Left ventricle myocardium inferior (tissue), 1 donor: ENCODE results near the gene SETMAR. TPM values are rescaled to one million over a fixed set of nuclear protein-coding genes. Genes with fewer than 3 reads are reported as not detected.
"Not testable (repeated sequence)": the region's sequence is repeated elsewhere in the genome, so short reads cannot be mapped to it uniquely, and the experiment has no call there.

Source experiments
- DNase-seq: peaks from one replicate; pipeline ENCODE4 v3.0.0-alpha.2; 2020
- H3K27ac ChIP-seq: fragments of 200-600 bp; replicated peaks from 2 replicates; pipeline ENCODE4 v1.8.0; 2021
- H3K27me3 ChIP-seq: fragments of 200-600 bp; 2 replicates; pipeline ENCODE4 v1.8.0; 2021; ENCODE audit warnings: low read depth
- H3K36me3 ChIP-seq: fragments of 200-600 bp; 2 replicates; pipeline ENCODE4 v1.8.0; 2021
- H3K4me1 ChIP-seq: fragments of 200-600 bp; 2 replicates; pipeline ENCODE4 v1.8.0; 2021
- H3K4me3 ChIP-seq: fragments of 200-600 bp; 2 replicates; pipeline ENCODE4 v1.8.0; 2021; ENCODE audit warnings: mild to moderate bottlenecking, moderate library complexity
- H3K9me3 ChIP-seq: fragments of 200-600 bp; replicated peaks from 2 replicates; pipeline ENCODE4 v1.8.0; 2021
- intact Hi-C: fragments of 100-400 bp; cut with micrococcal nuclease; formaldehyde crosslinking; loops from one replicate; pipeline ENCODE4 v1.11.0; 2022
- total RNA-seq: library from RNA; stranded (reverse); fragmentation: NEBNext Ultra II Directional; extraction: Animal tissue kit (Norgen Biotek cat#: 25700); gene quantifications from one replicate; pipeline ENCODE4 v1.2.1, GENCODE V29; 2021
- TF ChIP-seq, protein P1 (sequence below): fragments of 200-600 bp; IDR thresholded peaks from 2 replicates; pipeline ENCODE4 v1.8.0; 2021; ENCODE audit warnings: antibody characterized with exemption, mild to moderate bottlenecking, borderline replicate concordance
- donor health status: DM: no; HTN: yes; CAD: no; lungs with severe emphysema.

SETMAR gene
- total RNA-seq, 1 donor from 2014 or later = 16.6 TPM

DNA sequence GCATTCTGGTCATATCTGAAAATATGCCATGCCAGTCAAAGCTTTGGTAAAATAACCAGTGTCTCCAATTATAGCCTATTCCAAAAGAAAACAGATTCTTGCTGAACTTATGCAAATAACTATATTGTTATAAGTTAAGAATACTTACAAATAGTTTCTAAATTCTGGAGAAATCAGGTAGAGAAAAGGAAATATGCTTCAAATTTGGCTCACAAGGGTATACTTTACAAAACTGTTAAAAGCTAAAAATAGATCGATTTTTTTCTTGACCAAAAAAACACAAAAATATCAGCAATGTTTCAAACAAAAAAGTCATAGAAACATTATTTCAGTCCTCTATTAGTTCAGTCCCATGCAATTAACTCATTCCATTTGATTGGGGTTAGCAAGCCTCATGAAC lies 23.7 kb downstream of the SETMAR start:
- DNase-seq = no peak
- Histone ChIP-seq H3K27ac (no peak overlapping the region), H3K36me3 (no peaks in the 10 kb centered on the region), H3K9me3 (peaks cover 12% of the 10 kb centered on the region), H3K4me1 (peaks cover 7% of the 10 kb centered on the region), H3K27me3 (no peaks in the 10 kb centered on the region), H3K4me3 (no peak overlapping the region)
- TF ChIP-seq, protein P1, sequence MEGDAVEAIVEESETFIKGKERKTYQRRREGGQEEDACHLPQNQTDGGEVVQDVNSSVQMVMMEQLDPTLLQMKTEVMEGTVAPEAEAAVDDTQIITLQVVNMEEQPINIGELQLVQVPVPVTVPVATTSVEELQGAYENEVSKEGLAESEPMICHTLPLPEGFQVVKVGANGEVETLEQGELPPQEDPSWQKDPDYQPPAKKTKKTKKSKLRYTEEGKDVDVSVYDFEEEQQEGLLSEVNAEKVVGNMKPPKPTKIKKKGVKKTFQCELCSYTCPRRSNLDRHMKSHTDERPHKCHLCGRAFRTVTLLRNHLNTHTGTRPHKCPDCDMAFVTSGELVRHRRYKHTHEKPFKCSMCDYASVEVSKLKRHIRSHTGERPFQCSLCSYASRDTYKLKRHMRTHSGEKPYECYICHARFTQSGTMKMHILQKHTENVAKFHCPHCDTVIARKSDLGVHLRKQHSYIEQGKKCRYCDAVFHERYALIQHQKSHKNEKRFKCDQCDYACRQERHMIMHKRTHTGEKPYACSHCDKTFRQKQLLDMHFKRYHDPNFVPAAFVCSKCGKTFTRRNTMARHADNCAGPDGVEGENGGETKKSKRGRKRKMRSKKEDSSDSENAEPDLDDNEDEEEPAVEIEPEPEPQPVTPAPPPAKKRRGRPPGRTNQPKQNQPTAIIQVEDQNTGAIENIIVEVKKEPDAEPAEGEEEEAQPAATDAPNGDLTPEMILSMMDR = no peak
- intact Hi-C loops = no loop called here

DNA sequence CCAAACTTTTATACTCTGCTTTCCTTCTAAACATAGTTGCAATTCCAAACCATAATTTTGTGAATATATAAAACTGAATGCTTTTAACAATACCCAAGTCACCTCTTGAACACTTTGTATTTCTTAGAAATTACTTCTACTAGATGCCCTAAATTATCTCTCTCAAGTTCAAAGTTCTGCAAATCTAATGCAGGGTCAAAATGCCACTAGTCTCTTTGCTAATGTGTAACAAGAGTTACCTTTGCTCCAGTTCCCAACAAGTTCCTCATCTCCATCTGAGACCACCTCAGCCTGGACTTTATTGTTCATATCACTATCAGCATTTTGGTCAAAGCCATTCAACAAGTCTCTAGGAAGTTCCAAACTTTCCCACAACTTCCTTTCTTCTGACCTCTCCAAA lies 26.6 kb downstream of the SETMAR start:
- H3K27me3 ChIP-seq, DNase-seq, H3K4me3 ChIP-seq, H3K36me3 ChIP-seq, intact Hi-C loops, H3K27ac ChIP-seq, H3K4me1 ChIP-seq: not testable (repeated sequence)
- H3K9me3 ChIP-seq = peaks cover 12% of the 10 kb centered on the region

DNA sequence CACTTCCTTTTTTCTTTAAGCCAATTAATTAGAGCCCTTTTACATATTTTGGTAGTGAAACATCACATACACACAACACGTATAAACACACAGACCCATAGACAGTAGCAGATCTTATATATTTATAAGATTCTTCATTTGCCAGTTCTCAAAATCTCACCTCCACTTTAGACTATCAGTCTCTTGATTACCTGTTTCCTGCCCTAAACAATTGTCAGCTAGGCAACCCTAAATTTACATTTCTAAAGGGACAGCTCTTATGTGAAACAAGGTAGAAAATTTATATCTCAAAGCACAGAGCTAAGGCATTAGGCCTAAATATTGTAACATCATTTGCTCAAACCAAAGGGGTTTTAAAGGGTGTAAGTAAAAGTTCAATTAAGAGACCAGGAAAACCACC lies 28.9 kb downstream of the SETMAR start:
- no peaks in the 10 kb centered on the region for H3K27me3 ChIP-seq
- intact Hi-C loops = no loop called here
- no peaks in the 10 kb centered on the region for H3K4me1 ChIP-seq
- TF ChIP-seq, protein P1 = no peak
- no peaks in the 10 kb centered on the region for H3K36me3 ChIP-seq
- H3K4me3 ChIP-seq = no peak overlapping the region
- DNase-seq = no peak
- H3K9me3 ChIP-seq = peaks cover 9% of the 10 kb centered on the region
- no peak overlapping the region for H3K27ac ChIP-seq

DNA sequence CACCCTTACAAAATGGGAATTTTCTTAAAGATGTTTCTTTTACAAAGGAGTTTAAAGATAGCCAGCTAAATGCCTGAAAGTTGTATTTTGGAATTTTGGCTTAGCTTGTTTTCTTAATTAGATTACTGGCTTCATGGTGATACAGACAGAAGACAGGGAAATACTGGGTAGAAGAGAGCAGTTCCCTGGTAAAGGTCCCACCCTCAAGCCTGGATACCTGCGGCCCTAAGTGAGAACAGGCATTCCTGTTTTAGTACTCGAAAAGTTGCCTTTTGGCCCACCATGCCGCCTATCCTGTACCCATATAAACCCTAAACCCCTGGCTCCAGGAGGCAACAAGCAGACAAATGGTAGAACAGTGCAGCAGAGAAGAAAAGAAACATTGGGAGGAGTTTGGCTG lies 29.4 kb downstream of the SETMAR start:
- no peaks in the 10 kb centered on the region for H3K4me1 ChIP-seq
- H3K27ac ChIP-seq = no peak overlapping the region
- no peak for DNase-seq
- no peaks in the 10 kb centered on the region for H3K36me3 ChIP-seq
- intact Hi-C loops = no loop called here
- no peak overlapping the region for H3K4me3 ChIP-seq
- peaks cover 5% of the 10 kb centered on the region for H3K9me3 ChIP-seq
- no peaks in the 10 kb centered on the region for H3K27me3 ChIP-seq
- TF ChIP-seq, protein P1 = no peak

DNA sequence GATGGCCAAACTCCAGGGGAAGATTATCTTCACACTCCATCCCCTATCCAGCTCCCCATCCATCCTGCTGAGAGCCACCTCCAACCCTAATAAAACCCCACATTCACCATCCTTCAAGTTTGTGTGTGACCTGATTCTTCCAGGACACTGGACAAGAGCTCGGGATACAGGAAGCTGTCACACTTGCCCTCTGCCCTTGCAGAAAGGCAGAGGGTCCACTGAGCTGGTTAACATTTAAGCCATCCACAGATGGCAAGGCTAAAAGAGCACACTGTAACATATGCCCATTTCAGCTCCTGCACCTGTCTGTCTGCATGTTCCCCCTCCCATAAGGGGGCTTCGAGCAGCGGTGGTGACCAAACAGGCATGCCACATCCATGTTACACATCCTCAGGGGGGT lies 29.8 kb downstream of the SETMAR start:
- intact Hi-C loops = no loop called here
- H3K9me3 ChIP-seq = peaks cover 4% of the 10 kb centered on the region
- DNase-seq = no peak
- TF ChIP-seq, protein P1 = no peak
- no peak overlapping the region for H3K4me3 ChIP-seq
- no peaks in the 10 kb centered on the region for H3K4me1 ChIP-seq
- no peaks in the 10 kb centered on the region for H3K36me3 ChIP-seq
- H3K27ac ChIP-seq = no peak overlapping the region
- no peaks in the 10 kb centered on the region for H3K27me3 ChIP-seq

DNA sequence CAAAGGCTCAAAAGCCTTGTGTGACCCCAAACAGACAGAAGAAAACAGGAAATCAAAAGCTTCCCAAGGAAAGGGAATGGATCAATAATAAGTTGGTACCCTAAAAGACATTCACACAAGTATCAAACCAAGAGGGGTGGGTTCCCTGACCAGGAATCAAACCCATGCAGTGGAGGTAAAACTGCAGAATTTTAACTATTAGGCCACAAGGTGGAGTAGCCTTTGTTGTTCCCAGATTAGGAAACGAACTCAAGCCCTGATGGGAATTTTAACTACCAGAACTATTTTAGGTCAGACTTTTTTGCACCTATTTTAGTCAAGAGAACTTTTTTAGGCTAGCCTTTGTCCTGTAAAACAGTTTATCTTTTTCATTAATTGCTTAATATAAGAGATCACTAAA lies 31.4 kb downstream of the SETMAR start:
- Histone ChIP-seq H3K36me3 (no peaks in the 10 kb centered on the region), H3K9me3 (no peaks in the 10 kb centered on the region), H3K27ac (no peak overlapping the region), H3K4me3 (no peak overlapping the region), H3K27me3 (no peaks in the 10 kb centered on the region), H3K4me1 (no peaks in the 10 kb centered on the region)
- DNase-seq = no peak
- TF ChIP-seq, protein P1 = no peak
- intact Hi-C loops = no loop called here
